ENCODE results near the gene PJVK.

DNA sequence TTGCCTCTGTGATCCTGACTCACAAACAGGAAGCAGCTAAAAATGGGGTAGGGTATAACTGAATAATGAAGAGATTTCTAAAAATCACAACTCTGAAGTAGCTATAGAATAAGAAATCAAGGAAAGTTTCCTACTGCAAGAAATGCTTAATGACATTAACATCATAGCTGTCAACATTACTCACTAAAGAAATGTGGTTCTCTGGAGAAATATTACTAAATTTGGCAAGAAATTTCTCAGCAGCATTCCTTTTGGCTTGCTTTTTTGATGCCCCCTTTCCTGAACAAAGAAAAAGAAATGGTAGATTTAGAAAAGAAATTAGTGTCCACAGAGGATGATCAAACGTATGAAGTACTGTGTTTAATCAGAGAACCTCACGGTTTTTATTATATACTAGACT lies 9.8 kb upstream of the PJVK start:
- TF ChIP-seq, protein P1, sequence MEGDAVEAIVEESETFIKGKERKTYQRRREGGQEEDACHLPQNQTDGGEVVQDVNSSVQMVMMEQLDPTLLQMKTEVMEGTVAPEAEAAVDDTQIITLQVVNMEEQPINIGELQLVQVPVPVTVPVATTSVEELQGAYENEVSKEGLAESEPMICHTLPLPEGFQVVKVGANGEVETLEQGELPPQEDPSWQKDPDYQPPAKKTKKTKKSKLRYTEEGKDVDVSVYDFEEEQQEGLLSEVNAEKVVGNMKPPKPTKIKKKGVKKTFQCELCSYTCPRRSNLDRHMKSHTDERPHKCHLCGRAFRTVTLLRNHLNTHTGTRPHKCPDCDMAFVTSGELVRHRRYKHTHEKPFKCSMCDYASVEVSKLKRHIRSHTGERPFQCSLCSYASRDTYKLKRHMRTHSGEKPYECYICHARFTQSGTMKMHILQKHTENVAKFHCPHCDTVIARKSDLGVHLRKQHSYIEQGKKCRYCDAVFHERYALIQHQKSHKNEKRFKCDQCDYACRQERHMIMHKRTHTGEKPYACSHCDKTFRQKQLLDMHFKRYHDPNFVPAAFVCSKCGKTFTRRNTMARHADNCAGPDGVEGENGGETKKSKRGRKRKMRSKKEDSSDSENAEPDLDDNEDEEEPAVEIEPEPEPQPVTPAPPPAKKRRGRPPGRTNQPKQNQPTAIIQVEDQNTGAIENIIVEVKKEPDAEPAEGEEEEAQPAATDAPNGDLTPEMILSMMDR (IDR thresholded peaks at IDR 0.05), result no peak
- no peak for TF ChIP-seq POLR2A (IDR thresholded peaks at IDR 0.05)

Measured in lower leg skin (tissue), 3 donors.